ENCODE measurements around the gene LKAAEAR1. TPM values are rescaled to one million over a fixed set of nuclear protein-coding genes. Genes with fewer than 3 reads are reported as not detected.

The LKAAEAR1 gene
- total RNA-seq, 6 donors from 2014 or later: 1.3 to 7.8 (median 4.9) TPM; not detected in 2

GRCh38 chr20:64106981-64107735 lies 23.0 kb upstream of the LKAAEAR1 start, which contains the start of gene NPBWR2:
TSS of gene NPBWR2 (minus strand) at chr20:64107565. CDS start at chr20:64106831, 734 bp downstream.
- no peak within 1 kb of the TSS for H3K27ac ChIP-seq
- H3K9me3 ChIP-seq: no peaks in the 10 kb centered on the region
- DNase-seq (peak in 1 of 2 donors; percentile 12), ATAC-seq (ENCODE audit: low FRiP score in 2 of 2) (no peak)
- H3K36me3 ChIP-seq: no peaks in the 10 kb centered on the region
- H3K27me3 ChIP-seq: peaks cover 0 to 10% (median 6%) of the 10 kb centered on the region in 4 donors
- no peak within 1 kb of the TSS for H3K4me3 ChIP-seq
- no peak for TF ChIP-seq POLR2AphosphoS5 (IDR thresholded peaks at IDR 0.05)
- TF ChIP-seq, protein P1, sequence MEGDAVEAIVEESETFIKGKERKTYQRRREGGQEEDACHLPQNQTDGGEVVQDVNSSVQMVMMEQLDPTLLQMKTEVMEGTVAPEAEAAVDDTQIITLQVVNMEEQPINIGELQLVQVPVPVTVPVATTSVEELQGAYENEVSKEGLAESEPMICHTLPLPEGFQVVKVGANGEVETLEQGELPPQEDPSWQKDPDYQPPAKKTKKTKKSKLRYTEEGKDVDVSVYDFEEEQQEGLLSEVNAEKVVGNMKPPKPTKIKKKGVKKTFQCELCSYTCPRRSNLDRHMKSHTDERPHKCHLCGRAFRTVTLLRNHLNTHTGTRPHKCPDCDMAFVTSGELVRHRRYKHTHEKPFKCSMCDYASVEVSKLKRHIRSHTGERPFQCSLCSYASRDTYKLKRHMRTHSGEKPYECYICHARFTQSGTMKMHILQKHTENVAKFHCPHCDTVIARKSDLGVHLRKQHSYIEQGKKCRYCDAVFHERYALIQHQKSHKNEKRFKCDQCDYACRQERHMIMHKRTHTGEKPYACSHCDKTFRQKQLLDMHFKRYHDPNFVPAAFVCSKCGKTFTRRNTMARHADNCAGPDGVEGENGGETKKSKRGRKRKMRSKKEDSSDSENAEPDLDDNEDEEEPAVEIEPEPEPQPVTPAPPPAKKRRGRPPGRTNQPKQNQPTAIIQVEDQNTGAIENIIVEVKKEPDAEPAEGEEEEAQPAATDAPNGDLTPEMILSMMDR (IDR thresholded peaks at IDR 0.05): no peak
- no peak for TF ChIP-seq POLR2A (IDR thresholded peaks at IDR 0.05)
- TF ChIP-seq EP300 (IDR thresholded peaks at IDR 0.05): no peak
- 60 to 61% methylated on average over 13 to 21 of the region's 22 CpGs for WGBS, 2 donors
- H3K4me1 ChIP-seq: peaks cover 5 to 7% (median 6%) of the 10 kb centered on the region in 4 donors

DNA sequence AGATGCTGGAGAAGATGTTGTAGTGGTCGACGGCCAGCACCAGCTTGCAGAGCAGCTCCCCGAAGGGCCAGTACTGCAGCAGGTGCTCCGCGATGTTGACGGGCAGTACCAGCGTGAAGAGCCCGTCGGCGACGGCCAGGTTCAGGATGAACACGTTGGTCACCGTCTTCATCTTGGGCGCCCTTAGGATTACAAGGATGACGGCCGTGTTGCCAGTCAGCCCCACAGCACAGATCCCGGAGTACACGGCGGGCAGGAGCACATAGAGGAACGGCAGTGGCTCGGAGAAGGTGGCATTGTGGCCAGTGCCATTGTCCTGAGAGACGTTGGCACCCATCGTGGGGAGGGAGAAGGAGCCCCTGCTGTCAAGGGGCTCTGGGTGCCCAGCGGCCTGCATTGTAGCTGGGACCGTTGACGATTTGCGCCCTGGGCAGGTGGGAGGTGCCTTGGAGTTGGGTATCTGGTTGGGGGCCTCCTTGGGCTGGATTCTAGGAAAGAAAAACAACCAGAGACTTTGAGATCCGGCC lies 22.3 kb upstream of the LKAAEAR1 start:
- DNase-seq (peak in 1 of 2 donors; percentile 11), ATAC-seq (ENCODE audit: low FRiP score in 2 of 2) (no peak)
- H3K4me3 ChIP-seq: no peak overlapping the region

GRCh38 chr20:64105846-64106434 lies 21.7 kb upstream of the LKAAEAR1 start:
- Histone ChIP-seq H3K36me3 (no peaks in the 10 kb centered on the region), H3K4me1 (peaks cover 10 to 14% (median 11%) of the 10 kb centered on the region in 4 donors), H3K27ac (no peak overlapping the region), H3K9me3 (no peaks in the 10 kb centered on the region), H3K27me3 (peaks cover 1 to 19% (median 12%) of the 10 kb centered on the region in 4 donors), H3K4me3 (no peak overlapping the region)
- ATAC-seq (ENCODE audit: low FRiP score in 2 of 2): no peak
- WGBS, 2 donors: 95 to 96% methylated on average over 26 to 39 of the region's 39 CpGs
- TF ChIP-seq EP300 (IDR thresholded peaks at IDR 0.05) (no peak), POLR2A (IDR thresholded peaks at IDR 0.05) (no peak), POLR2AphosphoS5 (IDR thresholded peaks at IDR 0.05) (no peak)
- TF ChIP-seq, protein P1 (IDR thresholded peaks at IDR 0.05): no peak
- peak in 1 of 2 donors; percentile 13 for DNase-seq

More for the DNA sequence above, 22.3 kb upstream of the LKAAEAR1 start:
- Histone ChIP-seq H3K36me3 (no peaks in the 10 kb centered on the region), H3K9me3 (no peaks in the 10 kb centered on the region), H3K4me1 (peaks cover 10 to 14% (median 11%) of the 10 kb centered on the region in 4 donors), H3K27me3 (peaks cover 1 to 17% (median 12%) of the 10 kb centered on the region in 4 donors), H3K27ac (no peak overlapping the region)
- TF ChIP-seq, protein P1 (IDR thresholded peaks at IDR 0.05): no peak
- TF ChIP-seq EP300 (IDR thresholded peaks at IDR 0.05): no peak
- WGBS, 2 donors: 87 to 89% methylated on average over 28 of the region's 28 CpGs

DNA sequence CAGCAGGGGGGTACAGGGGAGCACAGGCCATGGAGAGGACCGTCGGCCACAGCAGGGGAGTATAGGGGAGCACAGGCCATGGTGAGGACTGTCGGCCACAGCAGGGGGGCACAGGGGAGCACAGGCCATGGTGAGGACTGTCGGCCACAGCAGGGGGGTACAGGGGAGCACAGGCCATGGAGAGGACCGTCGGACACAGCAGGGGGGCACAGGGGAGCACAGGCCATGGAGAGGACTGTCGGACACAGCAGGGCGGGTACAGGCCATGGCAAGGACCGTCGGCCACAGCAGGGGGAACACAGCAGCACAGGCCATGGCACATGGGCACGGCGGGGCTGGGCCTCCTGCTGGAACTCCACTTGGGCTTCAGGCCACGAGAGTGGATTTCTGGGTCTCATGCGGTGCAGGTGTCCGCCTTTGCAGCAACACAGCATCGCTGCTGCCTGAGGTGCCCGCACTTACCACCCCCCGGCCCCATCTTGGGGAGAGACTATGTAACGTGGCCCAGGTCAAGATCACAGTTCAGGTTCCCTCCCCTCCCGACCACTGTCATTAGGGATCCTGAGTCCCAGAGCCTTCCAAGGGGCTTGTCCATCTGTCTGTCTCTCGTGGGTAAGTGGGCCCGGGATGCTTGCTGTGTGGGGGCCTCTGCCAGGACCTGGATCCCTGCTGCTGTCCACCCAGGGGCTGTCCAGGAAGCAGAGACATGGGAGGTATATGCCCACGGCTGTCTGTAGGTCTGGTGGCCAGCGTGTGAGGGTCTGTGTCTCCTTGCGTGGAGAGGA lies 20.7 kb upstream of the LKAAEAR1 start:
- TF ChIP-seq POLR2A (IDR thresholded peaks at IDR 0.05) (no peak), EP300 (IDR thresholded peaks at IDR 0.05) (no peak), POLR2AphosphoS5 (IDR thresholded peaks at IDR 0.05) (no peak)
- TF ChIP-seq, protein P1 (IDR thresholded peaks at IDR 0.05): no peak
- Histone ChIP-seq H3K27me3 (peaks cover 1 to 19% (median 12%) of the 10 kb centered on the region in 4 donors), H3K4me3 (no peak overlapping the region), H3K36me3 (no peaks in the 10 kb centered on the region), H3K4me1 (peaks cover 10 to 14% (median 11%) of the 10 kb centered on the region in 4 donors), H3K27ac (no peak overlapping the region), H3K9me3 (no peaks in the 10 kb centered on the region)
- 76 to 85% methylated on average over 11 to 18 of the region's 25 CpGs for WGBS, 2 donors
- ATAC-seq (ENCODE audit: low FRiP score in 2 of 2) (no peak), DNase-seq (peak in 1 of 2 donors; percentile 12)
